Forelimb muscle (tissue), 1 donor: ENCODE data around the gene POC1A. TPM values are rescaled to one million over a fixed set of nuclear protein-coding genes. Genes with fewer than 3 reads are reported as not detected.
A peak's percentile ranks its signal among the peaks of the same experiment; 100 is the strongest.

ENCODE experiments used
- DNase-seq: peaks from one replicate; pipeline ENCODE4 v3.0.0-alpha.2; 2013; ENCODE audit warnings: low read depth
- polyA plus RNA-seq: library from polyadenylated mRNA; unstranded; fragments of 120-200 nt; gene quantifications from one replicate; pipeline ENCODE4 v1.2.1, GENCODE V29; 2013; ENCODE audit not compliant: insufficient read length

Gene POC1A
- polyA plus RNA-seq, 1 donor, result 3.7 TPM

DNA sequence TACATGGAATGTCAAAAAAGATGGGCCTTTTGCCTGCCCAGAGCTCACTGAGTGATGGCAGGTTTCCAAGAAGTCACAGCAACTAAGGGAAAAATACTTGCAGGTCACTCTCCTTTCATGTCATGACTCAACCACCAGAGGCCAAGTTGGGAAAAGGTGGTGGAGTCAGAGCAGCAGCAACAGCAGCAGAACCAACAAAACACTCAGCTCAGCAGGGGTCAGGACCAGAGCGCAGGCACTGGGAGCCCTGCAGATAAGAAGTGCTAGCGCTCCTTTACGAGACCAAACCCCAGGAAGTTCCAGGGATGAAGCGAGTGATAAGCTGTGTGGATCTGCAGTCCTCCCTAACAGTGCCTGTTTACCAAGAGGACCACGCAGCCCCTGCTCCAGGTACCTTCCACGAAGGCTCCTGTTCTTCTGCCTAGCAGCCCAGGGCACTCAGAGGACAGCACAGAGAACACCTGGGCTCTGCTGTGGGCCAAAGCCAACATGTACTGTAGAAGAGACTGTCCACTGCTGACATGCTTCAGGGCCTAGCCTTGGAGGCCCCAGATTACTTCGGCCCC is 26.0 kb downstream of the POC1A start:
- DNase-seq, result no peak

- no peak for DNase-seq
These were observed 27.7 kb downstream of the POC1A start for GRCh38 chr3:52126500-52126899.

DNA sequence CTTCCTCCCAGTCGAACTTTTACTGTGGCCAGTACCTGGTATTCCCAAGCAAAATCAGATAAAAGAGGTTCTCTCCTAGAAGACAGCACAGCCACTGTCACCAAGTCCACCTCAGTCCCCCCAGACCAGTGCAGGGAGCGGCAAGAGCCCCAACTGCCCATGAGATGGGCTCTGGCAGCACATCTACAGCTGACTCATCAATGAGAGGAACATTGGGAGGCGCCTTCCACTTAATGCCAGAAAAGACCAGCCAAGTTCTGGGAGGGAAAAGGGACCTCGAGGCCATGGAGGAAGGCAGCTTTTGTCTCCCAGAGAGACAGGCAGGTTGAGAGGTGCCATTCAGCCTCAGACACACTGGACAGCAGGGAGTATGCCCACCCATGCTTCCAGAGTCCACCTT is 28.2 kb downstream of the POC1A start:
- DNase-seq, result no peak

GRCh38 chr3:52124766-52125165 is 29.5 kb downstream of the POC1A start:
- no peak for DNase-seq

DNA sequence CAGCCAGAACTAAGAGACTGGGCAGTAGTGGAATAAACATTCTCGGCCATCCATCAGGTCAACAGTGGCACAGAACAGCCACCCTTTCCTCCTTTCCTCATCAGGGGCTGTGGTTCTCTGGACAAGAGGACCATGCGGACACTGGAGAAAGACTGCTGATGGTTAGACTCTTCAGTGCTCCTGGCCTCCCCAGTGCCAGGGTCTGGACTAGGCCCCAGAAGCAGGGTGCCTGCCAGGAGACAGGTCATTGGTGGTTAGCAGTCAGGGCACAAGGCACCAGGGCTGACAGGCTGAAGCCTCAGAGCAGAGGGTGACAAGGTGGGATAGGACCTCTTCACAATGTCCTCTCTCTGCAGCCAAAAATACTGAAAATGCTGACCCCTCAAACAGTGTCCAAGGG is 30.1 kb downstream of the POC1A start:
- no peak for DNase-seq

GRCh38 chr3:52123106-52123725 is 31.0 kb downstream of the POC1A start:
- no peak for DNase-seq

GRCh38 chr3:52122491-52122890 is 31.7 kb downstream of the POC1A start:
- no peak for DNase-seq

DNA sequence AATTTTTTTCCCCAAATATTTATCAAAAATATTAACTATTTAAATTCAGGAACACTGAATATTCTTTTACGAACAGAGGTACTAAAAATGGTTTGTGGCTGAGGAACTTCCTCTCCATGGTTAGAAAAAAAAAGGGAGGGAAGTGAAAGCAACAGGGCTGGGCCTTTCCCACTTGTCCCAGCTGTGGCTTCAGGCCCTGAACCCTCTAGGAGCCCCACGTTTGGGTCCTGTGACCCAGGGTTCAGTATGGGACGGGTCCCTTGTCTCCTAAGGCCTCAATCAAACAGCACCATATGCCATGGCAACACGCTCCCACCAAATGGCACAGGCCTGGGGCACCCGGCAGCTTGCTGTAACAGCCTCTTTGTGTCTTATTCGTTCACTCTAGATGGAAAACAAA is 32.4 kb downstream of the POC1A start:
- no peak for DNase-seq

- DNase-seq, result no peak
These were observed 32.8 kb downstream of the POC1A start for GRCh38 chr3:52121464-52121805.

DNA sequence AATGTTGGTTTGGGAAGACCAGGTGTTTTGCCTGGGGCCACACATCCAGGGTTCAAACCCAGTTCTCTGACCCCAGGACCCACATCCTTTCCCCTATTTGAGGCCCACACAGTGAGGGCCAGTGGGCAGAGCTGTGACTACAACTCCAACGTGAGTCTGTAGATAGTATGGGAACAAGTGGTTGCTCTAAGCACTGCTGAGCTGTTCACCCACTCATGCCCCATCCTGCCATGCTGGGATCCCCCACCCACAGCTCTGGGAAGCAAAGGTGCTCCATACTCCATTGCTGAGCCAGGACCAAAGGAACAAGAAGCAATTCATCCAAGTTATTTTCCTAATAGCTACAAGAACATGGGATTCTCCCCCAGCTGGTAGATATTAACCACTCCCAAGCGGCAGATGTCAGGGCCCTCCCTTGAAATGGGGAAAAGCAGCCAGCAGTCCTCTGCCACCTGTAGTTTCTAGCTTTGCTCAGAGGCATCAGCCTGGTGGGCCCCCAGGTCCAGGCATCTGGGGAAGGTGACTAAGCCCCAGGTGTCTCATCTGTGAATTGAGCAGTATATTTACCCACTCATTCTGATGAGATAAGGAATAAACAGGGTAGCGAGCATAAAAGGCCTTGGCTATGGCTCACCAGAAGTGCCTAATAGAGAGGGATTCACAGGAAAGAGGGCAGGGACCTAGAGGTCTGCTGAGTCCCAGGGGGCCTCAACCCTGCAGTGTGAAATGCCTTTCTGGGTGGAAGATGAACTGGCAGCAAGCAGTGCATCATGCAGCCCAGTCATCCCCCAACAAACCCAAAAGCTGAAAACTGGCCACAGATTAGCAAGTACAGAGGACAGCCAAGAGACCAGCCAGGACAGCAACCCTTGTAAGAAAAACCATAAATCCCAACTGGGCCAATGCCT is 33.4 kb downstream of the POC1A start:
- no peak for DNase-seq

GRCh38 chr3:52119826-52120225 is 34.4 kb downstream of the POC1A start:
- no peak for DNase-seq

GRCh38 chr3:52119099-52119498 is 35.1 kb downstream of the POC1A start:
- no peak for DNase-seq

GRCh38 chr3:52118156-52118875 is 35.9 kb downstream of the POC1A start:
- DNase-seq, result no peak

DNA sequence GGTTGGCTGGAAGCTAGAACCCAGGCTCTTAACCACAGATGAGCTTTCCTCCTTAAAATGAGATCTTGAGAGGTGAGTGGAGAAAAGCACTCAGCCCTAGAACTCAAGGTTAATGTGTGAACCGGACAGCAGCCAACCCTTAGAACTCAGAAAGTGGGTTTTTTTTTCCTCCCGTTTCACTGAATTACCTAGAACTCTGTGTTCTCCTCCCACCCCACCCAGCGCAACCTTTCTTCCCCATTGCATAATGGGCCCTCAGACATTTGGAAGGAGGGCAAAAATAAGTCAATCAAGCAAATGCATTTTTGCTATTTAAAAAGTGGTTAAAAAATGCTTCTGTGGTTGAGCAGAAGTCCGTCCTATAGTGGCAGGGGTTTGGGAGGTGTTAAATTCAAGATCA is 36.7 kb downstream of the POC1A start:
- no peak for DNase-seq

- no peak for DNase-seq
These were observed 42.2 kb downstream of the POC1A start for GRCh38 chr3:52112056-52112455.

GRCh38 chr3:52110502-52110901 is 43.7 kb downstream of the POC1A start:
- no peak for DNase-seq

- DNase-seq, result no peak
These were observed 44.5 kb downstream of the POC1A start for GRCh38 chr3:52109611-52110301.

DNA sequence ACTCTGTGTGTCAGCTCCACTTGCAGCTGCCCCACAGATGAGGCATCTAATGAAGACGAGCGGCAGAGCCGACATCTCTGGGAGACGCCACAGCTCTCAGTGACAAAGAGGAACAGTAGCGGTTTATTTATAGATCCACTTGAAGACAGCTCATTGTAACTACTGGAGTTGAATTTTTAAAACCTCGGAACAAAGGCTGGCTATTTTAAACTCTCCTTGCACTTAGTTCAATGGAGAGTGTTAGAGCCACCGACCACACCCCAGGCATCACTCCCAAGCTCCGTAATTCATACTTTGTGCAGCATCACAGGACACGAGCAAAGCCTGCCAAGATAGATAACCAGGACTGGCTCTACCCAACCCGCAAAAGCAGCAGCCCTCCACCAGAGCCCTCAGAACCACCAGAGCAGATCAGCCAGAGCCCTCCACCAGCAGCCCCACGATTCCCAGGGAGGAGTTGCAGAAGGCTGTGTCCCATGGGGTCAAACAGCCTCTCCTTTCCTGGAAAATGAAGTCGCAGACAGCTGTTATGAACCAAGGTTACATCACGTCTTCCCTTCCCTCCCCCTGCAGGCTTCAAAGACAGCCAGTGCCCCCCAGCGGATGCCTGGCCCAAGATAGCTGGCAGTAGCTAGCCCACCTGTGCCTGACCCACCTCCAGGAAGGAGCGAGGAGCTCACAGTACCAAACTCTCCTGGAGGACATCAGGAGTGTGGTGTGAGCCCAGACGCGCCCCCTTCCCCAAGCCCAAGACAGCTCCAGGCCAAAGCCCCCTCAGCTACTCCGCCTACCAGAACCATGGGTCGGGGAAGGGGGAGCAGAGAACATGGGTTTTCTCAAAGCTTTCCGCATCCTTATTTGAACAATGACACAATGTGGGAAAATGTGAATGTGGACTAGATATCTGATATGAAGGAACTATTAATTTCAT is 45.7 kb downstream of the POC1A start:
- DNase-seq, result peak; percentile 62

- DNase-seq, result no peak
These were observed 47.1 kb downstream of the POC1A start for GRCh38 chr3:52106951-52107611.
